K562 (cell line): Measurements from ENCODE around the gene IPCEF1. TPM values are rescaled to one million over a fixed set of nuclear protein-coding genes. Genes with fewer than 3 reads are reported as not detected.

Experiments
- ATAC-seq: fragments of 200-7000 bp; cut with Tn5 transposase; 3 replicates; pipeline ENCODE4 v1.9.1; 2020; ENCODE audit warnings: moderate library complexity
- BruUV-seq: library from RNA; stranded (reverse); fragments of 400-500 nt; replicated peaks from 2 replicates; lab custom pipeline; 2021; lab: Mats Ljungman, UMichigan
- CTCF ChIA-PET: fragments of 300-600 bp; formaldehyde crosslinking; extraction: SDS; loops from one replicate; lab custom pipeline; 2021; ENCODE audit warnings: low intra/inter-chr PET ratio; lab: Yijun Ruan, JAX
- POLR2A ChIA-PET: fragments of 300-600, 350-650 bp; sonication (Branson Sonifier 250); formaldehyde crosslinking; extraction: SDS; loops from one replicate; lab custom pipeline; 2021; ENCODE audit warnings: antibody characterized with exemption, inconsistent platforms; lab: Yijun Ruan, JAX
- DNase-seq, 4 experiments: peaks; one replicate each; pipeline versions ENCODE4 v3.0.0 to v3.0.0-alpha.2; 2011 to 2018; ENCODE audit warnings: low spot score in 3 of 4, mixed read lengths in 3 of 4; ENCODE audit errors: extremely low read depth in 1 of 4
- FAIRE-seq: peaks from 2 replicates; lab custom pipeline; 2011; peaks lifted over from hg19 to GRCh38; lab: Jason Lieb, UNC
- H2AFZ ChIP-seq: 2 replicates; pipeline ENCODE4 v1.6.0; 2011; ENCODE audit warnings: low read depth, low read length, control low read depth, inconsistent platforms
- H3K27ac ChIP-seq: fragments of 200-600 bp; 3 replicates; pipeline ENCODE4 v1.8.0; 2011; ENCODE audit warnings: low read depth, mild to moderate bottlenecking, control low read depth, inconsistent platforms, low read length, moderate library complexity, mixed read lengths; ENCODE audit errors: extremely low read depth
- H3K27me3 ChIP-seq, 2 experiments: fragments of 300-600 bp in 1 of 2; 2 replicates in 1 of 2; 3 replicates in 1 of 2; pipeline versions ENCODE4 v1.6.0 to v1.8.0; 2011; ENCODE audit warnings: inconsistent platforms in 2 of 2, low read length in 2 of 2, mild to moderate bottlenecking in 1 of 2, mixed read lengths in 1 of 2, moderate library complexity in 1 of 2; ENCODE audit not compliant: control insufficient read depth in 2 of 2, insufficient read depth in 2 of 2
- H3K36me3 ChIP-seq: fragments of 300-600 bp; 3 replicates; pipeline ENCODE4 v1.8.0; 2011; ENCODE audit warnings: mild to moderate bottlenecking, low read length, inconsistent platforms; ENCODE audit not compliant: control insufficient read depth, insufficient read depth
- H3K4me1 ChIP-seq, 2 experiments: fragments of 200-600 bp in 1 of 2; replicated peaks in 1 of 2; 2 replicates in 1 of 2; 3 replicates in 1 of 2; pipeline versions ENCODE4 v1.5.1 to v1.8.0; 2011; ENCODE audit warnings: inconsistent platforms in 2 of 2, low read length in 2 of 2, mild to moderate bottlenecking in 1 of 2, mixed read lengths in 1 of 2, moderate library complexity in 1 of 2; ENCODE audit not compliant: control insufficient read depth in 2 of 2, insufficient read depth in 2 of 2
- H3K4me2 ChIP-seq: 2 replicates; pipeline ENCODE4 v1.6.1; 2011; ENCODE audit warnings: low read length, control low read depth, inconsistent platforms, mixed read lengths; ENCODE audit not compliant: insufficient read depth
- H3K4me3 ChIP-seq: fragments of 200-600 bp; sonication (generic), shearing (Covaris generic); 2 replicates; pipeline ENCODE4 v1.5.1; 2016; ENCODE audit warnings: control low read depth, inconsistent platforms
- H3K79me2 ChIP-seq: fragments of 200-600 bp; 3 replicates; pipeline ENCODE4 v1.8.0; 2011; ENCODE audit warnings: low read length, inconsistent platforms; ENCODE audit not compliant: control insufficient read depth, insufficient read depth
- H3K9ac ChIP-seq, 2 experiments: 2 replicates each; pipeline versions ENCODE4 v1.6.0 to v1.6.1; 2011; ENCODE audit warnings: low read depth in 2 of 2, low read length in 2 of 2, control low read depth in 1 of 2, inconsistent platforms in 1 of 2, mild to moderate bottlenecking in 1 of 2, mixed read lengths in 1 of 2; ENCODE audit not compliant: insufficient read depth in 1 of 2
- H3K9me1 ChIP-seq: one replicate; pipeline ENCODE4 v1.6.0; 2011; ENCODE audit warnings: inconsistent platforms, mild to moderate bottlenecking, low read length, moderate library complexity; ENCODE audit not compliant: control insufficient read depth, insufficient read depth
- H3K9me3 ChIP-seq: replicated peaks from 2 replicates; pipeline ENCODE4 v1.5.1; 2011; ENCODE audit warnings: low read depth, low read length, inconsistent platforms; ENCODE audit not compliant: control insufficient read depth, insufficient read depth
- H4K20me1 ChIP-seq: replicated peaks from 2 replicates; pipeline ENCODE4 v1.6.1; 2011; ENCODE audit warnings: low read length, inconsistent platforms, mixed read lengths; ENCODE audit not compliant: control insufficient read depth, insufficient read depth
- FOXM1 ChIP-seq, 2 experiments: fragments of 450-650 bp in 1 of 2; sonication (generic) in 1 of 2; formaldehyde crosslinking in 1 of 2; IDR thresholded peaks; 2 replicates each; pipeline versions ENCODE4 v1.6.1 to v1.9.0; 2017 to 2022; ENCODE audit warnings: low read depth in 2 of 2, mild to moderate bottlenecking in 2 of 2, missing genetic modification reagents in 1 of 2, moderate library complexity in 1 of 2
- POLR2B ChIP-seq: fragments of 450-650 bp; IDR thresholded peaks from 2 replicates; pipeline ENCODE4 v1.6.1; 2018; ENCODE audit warnings: low read depth; ENCODE audit not compliant: partially characterized antibody
- PTTG1 ChIP-seq: fragments of 450-650 bp; IDR thresholded peaks from 2 replicates; pipeline ENCODE4 v1.6.1; 2016; ENCODE audit warnings: low read depth, mild to moderate bottlenecking, missing genetic modification characterization, missing compliant biosample characterization
- STAG1 ChIP-seq: sonication (generic); formaldehyde crosslinking; IDR thresholded peaks from 2 replicates; pipeline ENCODE4 v1.5.0; 2020; ENCODE audit warnings: missing genetic modification reagents, borderline replicate concordance
- ZNF184 ChIP-seq: sonication (generic); formaldehyde crosslinking; IDR thresholded peaks from 2 replicates; pipeline ENCODE4 v1.5.0; 2020; ENCODE audit warnings: missing genetic modification reagents
- WGBS: fragments of 100-300 bp; shearing (Covaris generic); methylation state at CpG from one replicate; pipeline ENCODE4 v1.1.6; 2016; ENCODE audit warnings: low coverage, mixed read lengths; ENCODE audit not compliant: insufficient coverage; ENCODE audit errors: missing lambda C conversion rate; 5-methylcytosine and 5-hydroxymethylcytosine counted together
- in situ Hi-C: fragments of 300-500 bp; cut with MboI; formaldehyde crosslinking; loops from 4 replicates; pipeline ENCODE4 v1.15.0; 2018; ENCODE audit warnings: inconsistent platforms, mixed read lengths
- intact Hi-C: fragments of 100-400 bp; cut with micrococcal nuclease; formaldehyde crosslinking; loops from 2 replicates; pipeline ENCODE4 v1.14.2; 2022
- polyA plus RNA-seq, 8 experiments: library from polyadenylated mRNA; depleted of rRNA in 4 of 8; stranded (reverse) in 5 of 8; unstranded in 3 of 8; fragments of >200 nt; fragmentation: Nextera tagmentation in 2 of 8; fragmentation: Illumina TruSeq in 1 of 8; extraction: Ambion mirVana in 2 of 8; extraction: Trizol in 1 of 8; gene quantifications; 2 replicates each; pipeline versions ENCODE4 v1.2.1 to v1.2.3, GENCODE V29; 2011 to 2014; ENCODE audit warnings: inconsistent platforms in 1 of 8, missing spikeins in 1 of 8
- total RNA-seq, 7 experiments: library from RNA; depleted of rRNA in 6 of 7; stranded (reverse); fragments of >200 nt in 6 of 7; fragmentation: Illumina TruSeq in 2 of 7; extraction: Trizol in 2 of 7; gene quantifications; 2 replicates each; pipeline versions ENCODE4 v1.2.1 to v1.2.3, GENCODE V29; 2011 to 2021; ENCODE audit warnings: low replicate concordance in 1 of 7
- TF ChIP-seq, protein P1 (sequence below): sonication (generic); formaldehyde crosslinking; IDR thresholded peaks from 2 replicates; pipeline ENCODE4 v1.8.1; 2023; ENCODE audit warnings: mild to moderate bottlenecking, missing genetic modification reagents
- TF ChIP-seq, protein P2 (sequence below): sonication (generic); formaldehyde crosslinking; IDR thresholded peaks from 2 replicates; pipeline ENCODE4 v1.8.0; 2023; ENCODE audit warnings: mild to moderate bottlenecking, missing genetic modification reagents
- TF ChIP-seq, protein P3 (sequence below): fragments of 250-450 bp; sonication (Bioruptor Pico); IDR thresholded peaks from 2 replicates; pipeline ENCODE4 v1.8.0; 2021; ENCODE audit warnings: moderate library complexity, mild to moderate bottlenecking, inconsistent platforms
- TF ChIP-seq, protein P4 (sequence below): fragments of 150-350 bp; IDR thresholded peaks from 2 replicates; pipeline ENCODE4 v1.6.1; 2014; ENCODE audit warnings: low read depth, mild to moderate bottlenecking, low read length, borderline replicate concordance

IPCEF1 gene
- total and polyA plus RNA-seq, 9 of the 15 experiments (the other 6 are each of a cell fraction or from before 2014, with no cell fraction given), result 0.14 to 0.18 TPM; not detected in 7

DNA sequence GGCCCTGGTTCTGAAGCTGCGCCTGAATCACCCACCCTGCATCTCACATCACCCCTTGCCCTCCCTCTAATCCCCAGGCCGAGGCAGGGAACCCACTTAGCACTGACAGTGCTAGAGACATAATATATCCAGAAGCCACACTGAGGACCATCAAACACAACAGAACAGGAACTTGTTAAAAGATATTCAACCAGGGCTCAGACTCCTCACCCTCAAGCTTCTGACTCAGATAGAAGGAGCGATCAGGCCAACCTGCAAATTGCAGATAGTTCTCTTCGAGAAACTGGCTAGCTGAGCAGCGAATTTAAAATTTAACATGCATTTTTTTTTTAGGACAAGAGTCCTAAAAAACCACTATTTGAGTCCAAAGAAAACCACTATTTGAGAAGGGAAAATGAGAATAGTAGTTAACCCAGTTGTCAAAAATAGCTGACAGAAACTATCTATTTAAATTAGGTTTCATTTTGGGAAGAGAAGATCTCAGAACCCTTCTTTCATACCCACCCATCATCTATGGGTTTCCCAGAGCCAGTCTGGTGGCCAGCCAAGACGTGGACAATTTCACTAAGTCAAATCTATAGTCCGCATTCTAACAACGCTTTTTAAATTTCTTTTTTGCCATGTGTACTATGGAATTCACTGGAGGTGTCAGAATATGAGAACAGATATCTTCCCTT is 222.0 kb downstream of the IPCEF1 start:
- no peak overlapping the region for H3K9ac ChIP-seq
- no peaks in the 10 kb centered on the region for H3K36me3 ChIP-seq
- CTCF ChIA-PET, result no interaction called here
- FAIRE-seq, result no peak
- in situ Hi-C loops, result no loop called here
- H3K4me1 ChIP-seq, result no peaks in the 10 kb centered on the region
- H3K9me1 ChIP-seq, result no peaks in the 10 kb centered on the region
- no peak for ATAC-seq
- intact Hi-C loops, result no loop called here
- no peaks in the 10 kb centered on the region for H4K20me1 ChIP-seq
- BruUV-seq, result no TSS peak
- no peaks in the 10 kb centered on the region for H3K27me3 ChIP-seq
- POLR2A ChIA-PET, result no interaction called here
- 0% methylated on average over 8 of the region's 8 CpGs for WGBS
- no peak for DNase-seq
- H3K9me3 ChIP-seq, result no peaks in the 10 kb centered on the region
- no peak overlapping the region for H3K4me2 ChIP-seq
- H2AFZ ChIP-seq, result no peak overlapping the region
- no peaks in the 10 kb centered on the region for H3K79me2 ChIP-seq
- no peak overlapping the region for H3K4me3 ChIP-seq
- no peak overlapping the region for H3K27ac ChIP-seq
- TF ChIP-seq POLR2B (no peak), STAG1 (CRISPR knock-in tag) (no peak), ZNF184 (no peak), FOXM1 (IDR thresholded peaks at IDR 0.05; ENCODE audit: low read depth) (no peak), FOXM1 (CRISPR knock-in tag; IDR thresholded peaks at IDR 0.05; ENCODE audit: low read depth) (no peak), PTTG1 (tag) (no peak)
- TF ChIP-seq, protein P1, sequence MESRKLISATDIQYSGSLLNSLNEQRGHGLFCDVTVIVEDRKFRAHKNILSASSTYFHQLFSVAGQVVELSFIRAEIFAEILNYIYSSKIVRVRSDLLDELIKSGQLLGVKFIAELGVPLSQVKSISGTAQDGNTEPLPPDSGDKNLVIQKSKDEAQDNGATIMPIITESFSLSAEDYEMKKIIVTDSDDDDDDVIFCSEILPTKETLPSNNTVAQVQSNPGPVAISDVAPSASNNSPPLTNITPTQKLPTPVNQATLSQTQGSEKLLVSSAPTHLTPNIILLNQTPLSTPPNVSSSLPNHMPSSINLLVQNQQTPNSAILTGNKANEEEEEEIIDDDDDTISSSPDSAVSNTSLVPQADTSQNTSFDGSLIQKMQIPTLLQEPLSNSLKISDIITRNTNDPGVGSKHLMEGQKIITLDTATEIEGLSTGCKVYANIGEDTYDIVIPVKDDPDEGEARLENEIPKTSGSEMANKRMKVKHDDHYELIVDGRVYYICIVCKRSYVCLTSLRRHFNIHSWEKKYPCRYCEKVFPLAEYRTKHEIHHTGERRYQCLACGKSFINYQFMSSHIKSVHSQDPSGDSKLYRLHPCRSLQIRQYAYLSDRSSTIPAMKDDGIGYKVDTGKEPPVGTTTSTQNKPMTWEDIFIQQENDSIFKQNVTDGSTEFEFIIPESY (CRISPR knock-in tag), result no peak
- TF ChIP-seq, protein P2, sequence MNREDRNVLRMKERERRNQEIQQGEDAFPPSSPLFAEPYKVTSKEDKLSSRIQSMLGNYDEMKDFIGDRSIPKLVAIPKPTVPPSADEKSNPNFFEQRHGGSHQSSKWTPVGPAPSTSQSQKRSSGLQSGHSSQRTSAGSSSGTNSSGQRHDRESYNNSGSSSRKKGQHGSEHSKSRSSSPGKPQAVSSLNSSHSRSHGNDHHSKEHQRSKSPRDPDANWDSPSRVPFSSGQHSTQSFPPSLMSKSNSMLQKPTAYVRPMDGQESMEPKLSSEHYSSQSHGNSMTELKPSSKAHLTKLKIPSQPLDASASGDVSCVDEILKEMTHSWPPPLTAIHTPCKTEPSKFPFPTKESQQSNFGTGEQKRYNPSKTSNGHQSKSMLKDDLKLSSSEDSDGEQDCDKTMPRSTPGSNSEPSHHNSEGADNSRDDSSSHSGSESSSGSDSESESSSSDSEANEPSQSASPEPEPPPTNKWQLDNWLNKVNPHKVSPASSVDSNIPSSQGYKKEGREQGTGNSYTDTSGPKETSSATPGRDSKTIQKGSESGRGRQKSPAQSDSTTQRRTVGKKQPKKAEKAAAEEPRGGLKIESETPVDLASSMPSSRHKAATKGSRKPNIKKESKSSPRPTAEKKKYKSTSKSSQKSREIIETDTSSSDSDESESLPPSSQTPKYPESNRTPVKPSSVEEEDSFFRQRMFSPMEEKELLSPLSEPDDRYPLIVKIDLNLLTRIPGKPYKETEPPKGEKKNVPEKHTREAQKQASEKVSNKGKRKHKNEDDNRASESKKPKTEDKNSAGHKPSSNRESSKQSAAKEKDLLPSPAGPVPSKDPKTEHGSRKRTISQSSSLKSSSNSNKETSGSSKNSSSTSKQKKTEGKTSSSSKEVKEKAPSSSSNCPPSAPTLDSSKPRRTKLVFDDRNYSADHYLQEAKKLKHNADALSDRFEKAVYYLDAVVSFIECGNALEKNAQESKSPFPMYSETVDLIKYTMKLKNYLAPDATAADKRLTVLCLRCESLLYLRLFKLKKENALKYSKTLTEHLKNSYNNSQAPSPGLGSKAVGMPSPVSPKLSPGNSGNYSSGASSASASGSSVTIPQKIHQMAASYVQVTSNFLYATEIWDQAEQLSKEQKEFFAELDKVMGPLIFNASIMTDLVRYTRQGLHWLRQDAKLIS (CRISPR knock-in tag), result no peak
- TF ChIP-seq, protein P3, sequence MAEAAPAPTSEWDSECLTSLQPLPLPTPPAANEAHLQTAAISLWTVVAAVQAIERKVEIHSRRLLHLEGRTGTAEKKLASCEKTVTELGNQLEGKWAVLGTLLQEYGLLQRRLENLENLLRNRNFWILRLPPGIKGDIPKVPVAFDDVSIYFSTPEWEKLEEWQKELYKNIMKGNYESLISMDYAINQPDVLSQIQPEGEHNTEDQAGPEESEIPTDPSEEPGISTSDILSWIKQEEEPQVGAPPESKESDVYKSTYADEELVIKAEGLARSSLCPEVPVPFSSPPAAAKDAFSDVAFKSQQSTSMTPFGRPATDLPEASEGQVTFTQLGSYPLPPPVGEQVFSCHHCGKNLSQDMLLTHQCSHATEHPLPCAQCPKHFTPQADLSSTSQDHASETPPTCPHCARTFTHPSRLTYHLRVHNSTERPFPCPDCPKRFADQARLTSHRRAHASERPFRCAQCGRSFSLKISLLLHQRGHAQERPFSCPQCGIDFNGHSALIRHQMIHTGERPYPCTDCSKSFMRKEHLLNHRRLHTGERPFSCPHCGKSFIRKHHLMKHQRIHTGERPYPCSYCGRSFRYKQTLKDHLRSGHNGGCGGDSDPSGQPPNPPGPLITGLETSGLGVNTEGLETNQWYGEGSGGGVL (CRISPR knock-in tag), result no peak
- TF ChIP-seq, protein P4, sequence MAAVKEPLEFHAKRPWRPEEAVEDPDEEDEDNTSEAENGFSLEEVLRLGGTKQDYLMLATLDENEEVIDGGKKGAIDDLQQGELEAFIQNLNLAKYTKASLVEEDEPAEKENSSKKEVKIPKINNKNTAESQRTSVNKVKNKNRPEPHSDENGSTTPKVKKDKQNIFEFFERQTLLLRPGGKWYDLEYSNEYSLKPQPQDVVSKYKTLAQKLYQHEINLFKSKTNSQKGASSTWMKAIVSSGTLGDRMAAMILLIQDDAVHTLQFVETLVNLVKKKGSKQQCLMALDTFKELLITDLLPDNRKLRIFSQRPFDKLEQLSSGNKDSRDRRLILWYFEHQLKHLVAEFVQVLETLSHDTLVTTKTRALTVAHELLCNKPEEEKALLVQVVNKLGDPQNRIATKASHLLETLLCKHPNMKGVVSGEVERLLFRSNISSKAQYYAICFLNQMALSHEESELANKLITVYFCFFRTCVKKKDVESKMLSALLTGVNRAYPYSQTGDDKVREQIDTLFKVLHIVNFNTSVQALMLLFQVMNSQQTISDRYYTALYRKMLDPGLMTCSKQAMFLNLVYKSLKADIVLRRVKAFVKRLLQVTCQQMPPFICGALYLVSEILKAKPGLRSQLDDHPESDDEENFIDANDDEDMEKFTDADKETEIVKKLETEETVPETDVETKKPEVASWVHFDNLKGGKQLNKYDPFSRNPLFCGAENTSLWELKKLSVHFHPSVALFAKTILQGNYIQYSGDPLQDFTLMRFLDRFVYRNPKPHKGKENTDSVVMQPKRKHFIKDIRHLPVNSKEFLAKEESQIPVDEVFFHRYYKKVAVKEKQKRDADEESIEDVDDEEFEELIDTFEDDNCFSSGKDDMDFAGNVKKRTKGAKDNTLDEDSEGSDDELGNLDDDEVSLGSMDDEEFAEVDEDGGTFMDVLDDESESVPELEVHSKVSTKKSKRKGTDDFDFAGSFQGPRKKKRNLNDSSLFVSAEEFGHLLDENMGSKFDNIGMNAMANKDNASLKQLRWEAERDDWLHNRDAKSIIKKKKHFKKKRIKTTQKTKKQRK, result no peak
